Esophagus muscularis mucosa (tissue), 3 donors: ENCODE data around the gene DMD.

Experiments
- POLR2A ChIP-seq: fragments of 450-650 bp; IDR thresholded peaks from one replicate; pipeline ENCODE4 v1.6.1; 2017; ENCODE audit warnings: antibody characterized with exemption, moderate library complexity, mild to moderate bottlenecking, low read depth
- POLR2AphosphoS5 ChIP-seq, 2 donors: sonication (generic); formaldehyde crosslinking; IDR thresholded peaks; one replicate each; pipeline ENCODE4 v1.6.1; 2017; ENCODE audit warnings: antibody characterized with exemption in 2 of 2
- TF ChIP-seq, protein P1 (sequence below), 3 experiments: fragments of 200-600 bp in 2 of 3; fragments of 450-650 bp in 1 of 3; sonication (generic) in 2 of 3; IDR thresholded peaks; one replicate each; pipeline ENCODE4 v1.5.1; 2017 to 2019; ENCODE audit warnings: antibody characterized with exemption in 3 of 3, mild to moderate bottlenecking in 2 of 3, moderate library complexity in 1 of 3

DNA sequence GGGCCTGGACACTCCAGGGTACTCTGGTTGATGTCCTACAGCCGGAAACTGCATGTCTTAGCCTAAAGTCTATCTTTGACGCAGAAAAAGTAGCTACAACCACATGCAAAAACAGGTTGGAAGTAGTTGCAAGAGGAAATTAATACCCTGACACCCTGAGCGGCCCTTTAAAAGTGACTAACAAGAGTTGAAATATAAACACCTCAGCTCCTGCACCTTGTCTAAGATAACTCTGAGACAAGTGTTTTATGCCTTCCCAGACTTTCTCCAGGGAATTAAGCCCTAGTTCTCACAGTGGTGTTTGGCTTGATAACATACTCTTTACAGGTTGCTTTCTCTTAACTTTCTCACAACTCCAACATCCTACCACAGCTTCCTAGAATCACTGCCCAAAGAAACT, 943.1 kb downstream of the DMD start:
- TF ChIP-seq, protein P1, sequence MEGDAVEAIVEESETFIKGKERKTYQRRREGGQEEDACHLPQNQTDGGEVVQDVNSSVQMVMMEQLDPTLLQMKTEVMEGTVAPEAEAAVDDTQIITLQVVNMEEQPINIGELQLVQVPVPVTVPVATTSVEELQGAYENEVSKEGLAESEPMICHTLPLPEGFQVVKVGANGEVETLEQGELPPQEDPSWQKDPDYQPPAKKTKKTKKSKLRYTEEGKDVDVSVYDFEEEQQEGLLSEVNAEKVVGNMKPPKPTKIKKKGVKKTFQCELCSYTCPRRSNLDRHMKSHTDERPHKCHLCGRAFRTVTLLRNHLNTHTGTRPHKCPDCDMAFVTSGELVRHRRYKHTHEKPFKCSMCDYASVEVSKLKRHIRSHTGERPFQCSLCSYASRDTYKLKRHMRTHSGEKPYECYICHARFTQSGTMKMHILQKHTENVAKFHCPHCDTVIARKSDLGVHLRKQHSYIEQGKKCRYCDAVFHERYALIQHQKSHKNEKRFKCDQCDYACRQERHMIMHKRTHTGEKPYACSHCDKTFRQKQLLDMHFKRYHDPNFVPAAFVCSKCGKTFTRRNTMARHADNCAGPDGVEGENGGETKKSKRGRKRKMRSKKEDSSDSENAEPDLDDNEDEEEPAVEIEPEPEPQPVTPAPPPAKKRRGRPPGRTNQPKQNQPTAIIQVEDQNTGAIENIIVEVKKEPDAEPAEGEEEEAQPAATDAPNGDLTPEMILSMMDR (IDR thresholded peaks at IDR 0.05): no peak
- TF ChIP-seq POLR2A (no peak), POLR2AphosphoS5 (IDR thresholded peaks at IDR 0.05) (no peak)
